Measurements from ENCODE around the gene CD276. TPM values are rescaled to one million over a fixed set of nuclear protein-coding genes. Genes with fewer than 3 reads are reported as not detected.

The CD276 gene
- total RNA-seq, 3 donors from 2014 or later, result 26.2 to 39.2 (median 29.9) TPM

DNA sequence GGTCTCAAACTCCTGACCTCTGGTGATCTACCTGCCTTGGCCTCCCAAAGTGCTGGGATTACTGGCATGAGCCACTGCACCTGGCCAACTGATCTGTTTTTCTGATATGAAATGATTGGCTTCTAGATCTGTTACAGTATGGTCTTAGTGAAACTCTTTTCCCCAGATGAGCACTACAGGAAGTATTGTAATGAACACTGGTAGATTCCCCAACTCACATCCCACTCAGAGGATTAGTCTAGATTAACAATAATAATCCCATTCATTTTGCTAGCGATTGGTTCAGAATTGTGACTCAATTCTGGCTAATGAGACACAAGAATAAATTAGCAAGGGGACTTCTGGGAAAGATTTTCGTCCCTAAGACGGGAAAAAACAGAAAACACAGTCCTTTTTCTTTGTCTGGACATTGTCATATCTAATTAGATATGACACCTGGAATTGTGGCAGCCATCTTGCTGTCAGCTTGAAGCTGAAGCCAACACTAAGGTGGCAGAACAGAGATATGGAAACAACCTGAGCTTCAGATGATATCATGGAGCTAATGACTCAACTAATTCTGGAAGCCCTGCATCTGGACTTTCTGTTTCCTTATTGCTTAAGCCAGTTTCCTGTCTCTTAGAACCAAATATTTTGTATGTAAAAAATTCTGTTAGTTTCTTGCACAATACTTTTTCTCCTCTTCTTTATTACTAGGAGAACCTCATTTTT, 33.6 kb upstream of the CD276 start:
- no peak for DNase-seq
- H3K36me3 ChIP-seq (ENCODE audit: low read depth), result no peaks in the 10 kb centered on the region
- no peak for ATAC-seq
- TF ChIP-seq, protein P1, sequence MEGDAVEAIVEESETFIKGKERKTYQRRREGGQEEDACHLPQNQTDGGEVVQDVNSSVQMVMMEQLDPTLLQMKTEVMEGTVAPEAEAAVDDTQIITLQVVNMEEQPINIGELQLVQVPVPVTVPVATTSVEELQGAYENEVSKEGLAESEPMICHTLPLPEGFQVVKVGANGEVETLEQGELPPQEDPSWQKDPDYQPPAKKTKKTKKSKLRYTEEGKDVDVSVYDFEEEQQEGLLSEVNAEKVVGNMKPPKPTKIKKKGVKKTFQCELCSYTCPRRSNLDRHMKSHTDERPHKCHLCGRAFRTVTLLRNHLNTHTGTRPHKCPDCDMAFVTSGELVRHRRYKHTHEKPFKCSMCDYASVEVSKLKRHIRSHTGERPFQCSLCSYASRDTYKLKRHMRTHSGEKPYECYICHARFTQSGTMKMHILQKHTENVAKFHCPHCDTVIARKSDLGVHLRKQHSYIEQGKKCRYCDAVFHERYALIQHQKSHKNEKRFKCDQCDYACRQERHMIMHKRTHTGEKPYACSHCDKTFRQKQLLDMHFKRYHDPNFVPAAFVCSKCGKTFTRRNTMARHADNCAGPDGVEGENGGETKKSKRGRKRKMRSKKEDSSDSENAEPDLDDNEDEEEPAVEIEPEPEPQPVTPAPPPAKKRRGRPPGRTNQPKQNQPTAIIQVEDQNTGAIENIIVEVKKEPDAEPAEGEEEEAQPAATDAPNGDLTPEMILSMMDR (IDR thresholded peaks at IDR 0.05), result no peak
- H3K9me3 ChIP-seq, result no peaks in the 10 kb centered on the region
- H3K4me1 ChIP-seq (ENCODE audit: low read depth), result no peaks in the 10 kb centered on the region
- intact Hi-C loops (cut with DNase I, micrococcal nuclease), result no loop called here
- H3K4me3 ChIP-seq, result no peak overlapping the region

DNA sequence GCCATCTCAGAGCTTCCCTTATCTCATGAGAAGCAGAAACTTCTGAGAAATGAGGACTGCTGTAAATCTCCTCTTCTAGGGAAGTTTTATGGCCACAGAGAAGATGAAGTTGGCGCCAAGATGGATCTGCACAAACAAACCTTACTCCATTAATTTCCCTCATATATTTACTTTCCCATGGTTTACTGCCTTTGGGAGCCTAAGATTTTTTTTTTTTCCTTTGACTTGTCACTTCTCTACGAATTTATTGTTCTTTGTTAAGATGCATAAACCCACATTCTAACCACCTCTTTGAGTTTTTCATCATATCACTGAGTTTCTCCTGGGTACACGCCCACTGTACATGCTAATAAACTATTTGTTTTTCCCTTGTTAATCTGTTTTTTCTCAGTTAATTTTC, 29.5 kb upstream of the CD276 start:
- intact Hi-C loops (cut with DNase I, micrococcal nuclease), result no loop called here
- no peak for DNase-seq

DNA sequence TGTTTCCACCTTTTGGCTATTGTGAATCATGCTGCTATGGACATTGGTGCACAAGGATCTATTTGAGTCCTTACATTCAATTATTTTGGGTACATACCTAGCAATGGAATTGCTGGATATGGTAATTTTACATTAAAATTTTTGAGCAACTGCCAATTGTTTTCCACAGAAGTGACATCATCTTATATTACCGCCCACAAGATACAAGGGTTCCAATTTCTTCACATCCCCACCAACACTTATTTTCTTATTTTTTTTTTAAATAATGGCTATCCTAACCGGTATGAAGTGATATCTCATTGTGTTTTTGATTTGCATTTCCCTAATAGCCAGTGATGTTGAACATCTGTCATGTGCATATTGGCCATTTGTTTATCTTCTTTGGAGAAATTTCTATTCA, 28.5 kb upstream of the CD276 start:
- ATAC-seq, result no peak
- intact Hi-C loops (cut with DNase I, micrococcal nuclease), result no loop called here
- TF ChIP-seq, protein P1 (IDR thresholded peaks at IDR 0.05), result no peak

More for the DNA sequence above, 29.5 kb upstream of the CD276 start:
- Histone ChIP-seq H3K4me3 (no peak overlapping the region), H3K36me3 (ENCODE audit: low read depth) (no peaks in the 10 kb centered on the region), H3K4me1 (ENCODE audit: low read depth) (no peaks in the 10 kb centered on the region), H3K9me3 (no peaks in the 10 kb centered on the region)
- no peak for ATAC-seq
- TF ChIP-seq, protein P1 (IDR thresholded peaks at IDR 0.05), result no peak

DNA sequence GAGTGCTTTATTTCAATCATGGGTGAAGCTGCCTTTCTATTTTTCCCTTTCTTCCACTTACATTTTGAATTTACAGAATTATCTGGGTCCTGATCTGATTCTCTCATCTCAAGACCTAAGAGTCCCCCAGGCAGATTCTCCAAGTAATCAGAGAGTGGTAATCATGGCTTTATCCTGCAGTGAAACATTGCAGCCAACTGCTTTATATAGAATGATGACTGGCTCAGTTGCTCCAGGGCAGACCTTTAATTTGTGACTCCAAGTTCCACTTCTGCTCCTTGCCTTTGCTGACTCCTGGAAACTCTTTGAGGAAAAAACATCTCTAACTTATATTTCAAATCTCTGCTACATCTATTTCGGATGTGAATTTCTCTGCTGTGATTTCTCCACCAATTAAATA, 25.5 kb upstream of the CD276 start:
- Histone ChIP-seq H3K4me3 (no peak overlapping the region), H3K36me3 (ENCODE audit: low read depth) (no peaks in the 10 kb centered on the region), H3K9me3 (no peaks in the 10 kb centered on the region), H3K4me1 (ENCODE audit: low read depth) (no peaks in the 10 kb centered on the region)
- ATAC-seq, result no peak
- intact Hi-C loops (cut with DNase I, micrococcal nuclease), result no loop called here
- DNase-seq, result no peak
- TF ChIP-seq, protein P1 (IDR thresholded peaks at IDR 0.05), result no peak

More for the DNA sequence above, 28.5 kb upstream of the CD276 start:
- no peak for DNase-seq
- H3K4me3 ChIP-seq, result no peak overlapping the region
- no peaks in the 10 kb centered on the region for H3K4me1 ChIP-seq (ENCODE audit: low read depth)
- no peaks in the 10 kb centered on the region for H3K9me3 ChIP-seq
- no peaks in the 10 kb centered on the region for H3K36me3 ChIP-seq (ENCODE audit: low read depth)

DNA sequence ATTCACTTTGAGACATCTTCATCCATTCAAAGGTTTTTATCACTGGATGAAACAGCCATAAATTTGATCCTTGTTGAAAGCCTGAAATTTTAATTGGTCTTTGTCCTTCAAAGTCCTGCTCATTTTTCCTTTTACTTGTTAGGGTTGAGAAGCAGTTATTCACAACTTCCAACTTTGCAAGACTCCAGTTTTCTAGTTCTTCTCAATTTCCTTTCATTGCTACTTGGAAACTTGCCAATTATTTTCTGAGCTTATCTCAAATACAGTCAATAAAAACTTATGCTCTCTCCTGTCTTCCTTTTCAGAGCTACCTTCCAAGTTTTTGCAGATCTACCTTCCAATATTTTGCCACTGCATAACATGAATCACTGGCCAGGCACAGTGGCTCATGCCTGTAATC, 23.7 kb upstream of the CD276 start:
- Histone ChIP-seq H3K4me3 (no peak overlapping the region), H3K4me1 (ENCODE audit: low read depth) (no peaks in the 10 kb centered on the region), H3K9me3 (no peaks in the 10 kb centered on the region), H3K36me3 (ENCODE audit: low read depth) (no peaks in the 10 kb centered on the region)
- DNase-seq, result no peak
- TF ChIP-seq, protein P1 (IDR thresholded peaks at IDR 0.05), result no peak
- intact Hi-C loops (cut with DNase I, micrococcal nuclease), result no loop called here
- ATAC-seq, result no peak

Data from mucosa of descending colon (tissue), 3 donors.